Measurements from ENCODE around the gene TGFB3.

DNA sequence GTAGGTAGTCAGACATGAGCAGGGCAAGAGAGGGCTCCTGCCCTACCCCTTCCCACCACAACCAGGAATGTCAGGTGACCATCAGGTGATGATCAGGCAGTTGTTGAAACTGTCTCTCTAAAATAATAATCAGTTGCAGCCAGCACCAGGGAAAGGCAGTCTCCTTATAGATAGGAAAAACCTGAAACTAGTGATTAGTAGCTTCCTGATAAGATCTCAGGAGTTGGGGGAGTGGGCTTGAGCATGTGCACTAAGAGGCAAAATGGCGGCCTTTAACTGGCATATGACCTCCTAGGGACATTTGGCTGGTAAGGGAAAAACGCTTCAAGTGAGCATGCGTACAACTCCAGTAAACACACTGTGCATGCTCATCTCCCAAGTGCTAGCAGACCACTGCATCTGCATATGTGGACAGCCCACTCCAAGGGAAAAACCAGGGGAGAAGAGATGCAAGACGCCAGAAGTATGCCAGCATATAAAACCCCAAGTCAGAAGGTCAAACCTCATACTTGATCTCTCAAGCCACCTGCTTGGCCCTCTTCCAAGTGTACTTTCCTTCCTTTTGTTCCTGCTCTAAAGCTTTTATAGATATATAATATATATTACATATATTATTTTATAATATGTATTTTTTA lies 37.1 kb downstream of the TGFB3 start:
- no peak for TF ChIP-seq GATA3 (IDR thresholded peaks at IDR 0.05; ENCODE audit: low read depth, low read length)
- TF ChIP-seq GATA2 (IDR thresholded peaks at IDR 0.05; ENCODE audit: low read depth, low read length), result no peak
